ENCODE measurements around the gene ANKRD40.

- TF ChIP-seq POLR2A (IDR thresholded peaks at IDR 0.05; ENCODE audit: low read depth, low read length): no peak
- no peak for TF ChIP-seq POLR2AphosphoS5 (IDR thresholded peaks at IDR 0.05; ENCODE audit: low read depth, low read length)
- TF ChIP-seq TAF1 (IDR thresholded peaks at IDR 0.05; ENCODE audit: low read depth, low read length): no peak
- TF ChIP-seq SPI1 (IDR thresholded peaks at IDR 0.05; ENCODE audit: low read depth, low read length): no peak
- TF ChIP-seq PAX5 (IDR thresholded peaks at IDR 0.05; ENCODE audit: insufficient read depth, low read length, severe bottlenecking): no peak
Measured at GRCh38 chr17:50668838-50669581, 38.7 kb downstream of the ANKRD40 start.

Data from GM12891 (cell line).